ENCODE data around the gene USF1. TPM values are rescaled to one million over a fixed set of nuclear protein-coding genes. Genes with fewer than 3 reads are reported as not detected.
"Not testable (repeated sequence)": the region's sequence is repeated elsewhere in the genome, so short reads cannot be mapped to it uniquely, and the experiment has no call there.

Gene USF1
- polyA plus RNA-seq, 4 donors, result 51.0 to 68.9 (median 54.5) TPM

- DNase-seq (ENCODE audit: low read depth in 4 of 4, low spot score in 3 of 4), result no peak
These were observed 33.8 kb upstream of the USF1 start for GRCh38 chr1:161079436-161080110.

- no peak for DNase-seq (ENCODE audit: low read depth in 4 of 4, low spot score in 3 of 4)
These were observed 31.6 kb upstream of the USF1 start for GRCh38 chr1:161077426-161077825.

- no peak for DNase-seq (ENCODE audit: low read depth in 4 of 4, low spot score in 3 of 4)
These were observed 30.6 kb upstream of the USF1 start for GRCh38 chr1:161076410-161076809.

- no peak for DNase-seq (ENCODE audit: low read depth in 4 of 4, low spot score in 3 of 4)
These were observed 29.0 kb upstream of the USF1 start for GRCh38 chr1:161074676-161075368.

- no peak for DNase-seq (ENCODE audit: low read depth in 4 of 4, low spot score in 3 of 4)
These were observed 27.8 kb upstream of the USF1 start for GRCh38 chr1:161073474-161074121.

GRCh38 chr1:161072751-161073449, 27.1 kb upstream of the USF1 start:
- DNase-seq (ENCODE audit: low read depth in 4 of 4, low spot score in 3 of 4), result no peak

GRCh38 chr1:161071886-161072371, 26.2 kb upstream of the USF1 start:
- no peak for DNase-seq (ENCODE audit: low read depth in 4 of 4, low spot score in 3 of 4)

GRCh38 chr1:161070761-161071160, 25.0 kb upstream of the USF1 start:
- DNase-seq (ENCODE audit: low read depth in 4 of 4, low spot score in 3 of 4), result no peak

GRCh38 chr1:161069731-161070270, 24.0 kb upstream of the USF1 start, which contains the start of gene ARHGAP30:
Gene ARHGAP30 (minus strand): TSS chr1:161069891. CDS start chr1:161069624, 267 bp downstream.
- DNase-seq (ENCODE audit: low read depth in 4 of 4, low spot score in 3 of 4), result no peak

- no peak for DNase-seq (ENCODE audit: low read depth in 4 of 4, low spot score in 3 of 4)
These were observed 23.5 kb upstream of the USF1 start for GRCh38 chr1:161069241-161069640.

GRCh38 chr1:161068306-161069234, 22.8 kb upstream of the USF1 start:
- no peak for DNase-seq (ENCODE audit: low read depth in 4 of 4, low spot score in 3 of 4)

- DNase-seq (ENCODE audit: low read depth in 4 of 4, low spot score in 3 of 4), result no peak
These were observed 20.9 kb upstream of the USF1 start for GRCh38 chr1:161066694-161067093.

GRCh38 chr1:161065681-161066080, 19.9 kb upstream of the USF1 start:
- not testable (repeated sequence) for DNase-seq (ENCODE audit: low read depth in 4 of 4, low spot score in 3 of 4)

- DNase-seq (ENCODE audit: low read depth in 4 of 4, low spot score in 3 of 4), result not testable (repeated sequence)
These were observed 18.2 kb upstream of the USF1 start for GRCh38 chr1:161063936-161064335.

GRCh38 chr1:161061419-161061818, 15.6 kb upstream of the USF1 start:
- DNase-seq (ENCODE audit: low read depth in 4 of 4, low spot score in 3 of 4), result no peak

GRCh38 chr1:161059293-161059692, 13.5 kb upstream of the USF1 start:
- DNase-seq (ENCODE audit: low read depth in 4 of 4, low spot score in 3 of 4), result no peak

- DNase-seq (ENCODE audit: low read depth in 4 of 4, low spot score in 3 of 4), result no peak
These were observed 9.0 kb upstream of the USF1 start for GRCh38 chr1:161054805-161055204.

GRCh38 chr1:161054232-161054631, 8.5 kb upstream of the USF1 start:
- DNase-seq (ENCODE audit: low read depth in 4 of 4, low spot score in 3 of 4), result no peak

- DNase-seq (ENCODE audit: low read depth in 4 of 4, low spot score in 3 of 4), result no peak
These were observed 7.1 kb upstream of the USF1 start for GRCh38 chr1:161052899-161053298.

- no peak for DNase-seq (ENCODE audit: low read depth in 4 of 4, low spot score in 3 of 4)
These were observed 5.4 kb upstream of the USF1 start for GRCh38 chr1:161051219-161051618.

Measured in left renal pelvis (tissue), 4 donors.